Measurements from ENCODE around the gene MTRF1L. TPM values are rescaled to one million over a fixed set of nuclear protein-coding genes. Genes with fewer than 3 reads are reported as not detected.

The MTRF1L gene
- total RNA-seq, 4 donors from 2014 or later = 17.8 to 24.9 (median 22.5) TPM

DNA sequence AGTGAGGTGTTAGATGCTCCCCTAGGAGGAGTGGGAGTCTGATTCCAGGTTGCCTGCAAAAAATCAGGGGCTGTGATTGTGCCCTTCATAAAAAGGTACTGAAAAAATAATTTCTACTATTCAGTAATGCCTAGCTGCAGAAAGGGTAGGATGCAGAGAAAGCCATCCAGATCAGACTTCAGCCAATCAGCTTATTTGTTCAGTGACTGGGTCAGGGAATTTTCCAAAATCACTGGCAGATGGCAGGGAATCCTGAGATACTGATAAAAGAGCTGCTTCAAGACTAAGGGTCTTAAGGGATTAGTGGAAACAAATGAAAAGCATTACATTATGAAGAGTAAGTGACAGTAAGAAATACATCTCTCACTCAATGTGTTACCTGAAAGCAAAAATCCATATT lies 42.8 kb upstream of the MTRF1L start:
- no peak overlapping the region for H3K27ac ChIP-seq
- DNase-seq = no peak
- ATAC-seq = no peak
- intact Hi-C loops (cut with DNase I; ENCODE audit: low total_unique reads) = no loop called here
- H3K36me3 ChIP-seq = no peaks in the 10 kb centered on the region
- TF ChIP-seq CTCF (IDR thresholded peaks at IDR 0.05 in 4 of 5, conservative IDR thresholded peaks at IDR 0.05 in 1 of 5) (no peak), POLR2A (IDR thresholded peaks at IDR 0.05) (no peak)
- H3K9me3 ChIP-seq = no peaks in the 10 kb centered on the region
- H3K4me3 ChIP-seq = no peak overlapping the region
- H3K27me3 ChIP-seq = no peaks in the 10 kb centered on the region
- peaks cover 0 to 7% of the 10 kb centered on the region in 2 donors for H3K4me1 ChIP-seq
- in situ Hi-C loops (cut with MboI; ENCODE audit: low sequenced_read_pairs in 4 of 4) = loop anchor here in 2 of 4 donors (25.0 kb wide), 2 partner anchors 183 to 467 kb away; no protein-coding TSS in a partner anchor

GRCh38 chr6:153044295-153044694 lies 41.8 kb upstream of the MTRF1L start:
- H3K27ac ChIP-seq = no peak overlapping the region
- peak in 1 of 2 donors; percentile 47 for ATAC-seq
- intact Hi-C loops (cut with DNase I; ENCODE audit: low total_unique reads) = no loop called here
- H3K27me3 ChIP-seq = no peaks in the 10 kb centered on the region
- TF ChIP-seq CTCF (IDR thresholded peaks at IDR 0.05 in 4 of 5, conservative IDR thresholded peaks at IDR 0.05 in 1 of 5) = no peak
- no peak for TF ChIP-seq POLR2A (IDR thresholded peaks at IDR 0.05)
- in situ Hi-C loops (cut with MboI; ENCODE audit: low sequenced_read_pairs in 4 of 4) = loop anchor here in 2 of 4 donors (25.0 kb wide), 2 partner anchors 182 to 468 kb away; no protein-coding TSS in a partner anchor
- H3K4me1 ChIP-seq = peaks cover 0 to 7% of the 10 kb centered on the region in 2 donors
- no peaks in the 10 kb centered on the region for H3K9me3 ChIP-seq
- no peak overlapping the region for H3K4me3 ChIP-seq
- DNase-seq = no peak
- H3K36me3 ChIP-seq = no peaks in the 10 kb centered on the region

DNA sequence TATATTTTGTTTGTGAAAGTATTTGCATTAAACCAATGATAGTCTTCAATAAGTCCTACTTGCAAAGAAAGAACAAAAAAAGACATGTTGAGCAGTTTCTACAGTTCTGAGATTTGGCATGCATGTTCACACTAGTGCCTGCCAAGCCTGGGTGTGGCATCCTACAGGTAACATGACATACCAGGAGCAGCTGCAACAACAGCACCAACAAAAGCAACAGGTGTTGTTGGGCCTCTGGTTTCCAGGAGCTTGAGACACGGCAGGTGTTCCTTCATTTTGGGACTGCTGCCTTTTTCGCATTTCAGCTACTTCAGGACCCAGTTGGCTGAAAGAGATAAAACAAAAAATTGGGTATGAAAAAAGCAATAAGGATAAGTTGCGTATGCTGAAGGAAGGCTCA lies 41.2 kb upstream of the MTRF1L start:
- DNase-seq = no peak
- no peak overlapping the region for H3K27ac ChIP-seq
- no peaks in the 10 kb centered on the region for H3K27me3 ChIP-seq
- in situ Hi-C loops (cut with MboI; ENCODE audit: low sequenced_read_pairs in 4 of 4) (loop anchor here in 2 of 4 donors (25.0 kb wide), 2 partner anchors 181 to 469 kb away; no protein-coding TSS in a partner anchor), intact Hi-C loops (cut with DNase I; ENCODE audit: low total_unique reads) (no loop called here)
- no peak overlapping the region for H3K4me3 ChIP-seq
- ATAC-seq = no peak
- no peaks in the 10 kb centered on the region for H3K9me3 ChIP-seq
- TF ChIP-seq CTCF (IDR thresholded peaks at IDR 0.05 in 4 of 5, conservative IDR thresholded peaks at IDR 0.05 in 1 of 5) (no peak), POLR2A (IDR thresholded peaks at IDR 0.05) (no peak)
- peaks cover 0 to 7% of the 10 kb centered on the region in 2 donors for H3K4me1 ChIP-seq
- no peaks in the 10 kb centered on the region for H3K36me3 ChIP-seq

DNA sequence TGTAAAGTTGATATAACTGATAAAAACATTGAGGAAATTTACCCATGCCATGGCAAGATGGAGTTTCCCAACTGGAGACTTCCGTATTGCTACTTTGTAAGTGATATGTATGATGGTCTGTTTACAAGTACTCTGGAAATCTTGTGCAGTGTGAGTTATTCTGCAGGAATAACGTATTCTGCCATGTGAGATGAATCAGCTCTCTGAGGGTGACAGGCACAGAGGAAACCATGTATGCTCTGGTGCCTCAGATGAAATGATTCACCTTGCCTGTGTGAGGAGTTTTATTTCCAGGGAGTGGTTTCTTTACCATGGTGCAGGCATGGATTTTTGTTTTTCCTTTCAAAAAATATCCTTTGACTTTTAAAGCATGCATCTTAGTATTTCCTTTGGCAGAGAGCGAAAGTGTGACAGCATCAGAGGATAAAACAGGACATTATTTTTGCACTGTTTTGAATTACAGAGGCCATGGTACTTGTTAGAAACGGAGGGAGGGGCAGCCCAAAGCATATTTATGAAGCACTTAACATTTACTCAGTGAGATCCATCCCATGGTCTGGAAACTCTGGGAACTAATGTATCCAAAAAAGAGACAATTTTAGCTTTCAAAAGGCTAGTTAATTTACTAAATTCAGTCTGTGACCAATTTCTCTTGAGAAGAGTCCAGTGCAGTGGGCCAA lies 36.0 kb upstream of the MTRF1L start:
- Histone ChIP-seq H3K36me3 (no peaks in the 10 kb centered on the region), H3K4me1 (no peaks in the 10 kb centered on the region), H3K4me3 (no peak overlapping the region), H3K27me3 (no peaks in the 10 kb centered on the region), H3K9me3 (no peaks in the 10 kb centered on the region), H3K27ac (no peak overlapping the region)
- in situ Hi-C loops (cut with MboI; ENCODE audit: low sequenced_read_pairs in 4 of 4) = loop anchor here in 3 of 4 donors (10.0 to 25.0 kb wide), 3 partner anchors 176 to 476 kb away; no protein-coding TSS in a partner anchor
- ATAC-seq = no peak
- TF ChIP-seq POLR2A (IDR thresholded peaks at IDR 0.05) (no peak), CTCF (IDR thresholded peaks at IDR 0.05 in 4 of 5, conservative IDR thresholded peaks at IDR 0.05 in 1 of 5) (no peak)
- DNase-seq = no peak
- intact Hi-C loops (cut with DNase I; ENCODE audit: low total_unique reads) = no loop called here
